GM10847 (cell line): ENCODE data around the gene DUSP7.

Experiments used
- POLR2A ChIP-seq: IDR thresholded peaks from 2 replicates; pipeline ENCODE4 v1.6.1; 2011; ENCODE audit not compliant: insufficient read length; ENCODE audit errors: extremely low read depth

The DUSP7 gene

GRCh38 chr3:52029053-52029452, 27.3 kb downstream of the DUSP7 start:
- TF ChIP-seq POLR2A = no peak

GRCh38 chr3:52028572-52028971, 27.8 kb downstream of the DUSP7 start:
- no peak for TF ChIP-seq POLR2A

DNA sequence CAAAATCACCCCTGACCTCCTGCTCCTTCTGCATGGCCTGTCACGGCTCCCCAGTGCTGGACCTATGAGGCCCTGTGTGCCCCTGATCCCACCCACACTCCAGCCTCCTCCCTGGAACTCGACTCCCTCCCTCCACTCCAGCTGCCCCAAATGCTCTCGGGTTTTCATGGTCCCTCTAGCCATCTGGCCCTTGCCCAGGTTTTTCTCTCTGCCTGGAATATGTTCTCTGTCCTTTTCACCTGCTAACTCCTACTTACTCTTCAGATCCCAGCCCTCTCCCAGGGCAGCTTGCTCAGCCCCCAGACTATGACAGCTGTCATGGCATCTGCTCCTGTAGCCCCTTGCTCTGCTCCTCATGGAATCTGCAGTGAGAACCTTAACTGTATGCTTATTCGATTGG, 30.3 kb downstream of the DUSP7 start:
- no peak for TF ChIP-seq POLR2A

GRCh38 chr3:52025453-52025852, 30.9 kb downstream of the DUSP7 start:
- no peak for TF ChIP-seq POLR2A

DNA sequence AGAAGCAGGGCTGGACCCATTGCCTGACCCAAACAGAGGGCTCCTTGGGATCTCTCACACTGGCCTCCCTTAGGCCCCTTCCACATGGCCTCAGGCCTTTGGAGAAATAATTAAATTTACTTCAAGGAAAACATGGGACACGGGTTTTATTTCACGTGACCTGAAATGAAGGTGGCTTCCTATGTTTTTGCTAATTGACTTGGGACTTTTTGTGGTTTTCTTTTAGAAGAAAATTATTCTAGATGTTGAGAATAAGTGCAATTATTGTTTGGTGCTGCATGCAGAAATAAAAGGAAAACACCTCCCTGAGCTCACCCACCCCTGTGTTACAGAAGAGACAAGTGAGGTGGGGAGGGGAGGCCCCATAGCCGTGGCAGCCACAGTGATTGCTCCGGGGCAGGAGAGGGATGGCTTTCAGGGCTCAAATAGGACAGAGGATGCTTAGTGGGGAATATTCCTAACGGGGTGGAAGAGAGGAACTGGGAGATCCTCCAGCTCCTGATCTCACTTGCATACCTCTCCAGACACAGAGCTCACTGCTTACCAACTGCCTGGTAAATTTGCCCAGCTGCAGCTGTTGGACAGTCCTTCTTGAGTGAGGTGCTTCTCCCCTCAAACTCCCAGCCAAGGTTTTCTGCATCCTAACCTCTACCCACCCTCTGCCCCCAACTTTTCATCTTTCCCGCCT, 31.5 kb downstream of the DUSP7 start:
- TF ChIP-seq POLR2A = no peak

DNA sequence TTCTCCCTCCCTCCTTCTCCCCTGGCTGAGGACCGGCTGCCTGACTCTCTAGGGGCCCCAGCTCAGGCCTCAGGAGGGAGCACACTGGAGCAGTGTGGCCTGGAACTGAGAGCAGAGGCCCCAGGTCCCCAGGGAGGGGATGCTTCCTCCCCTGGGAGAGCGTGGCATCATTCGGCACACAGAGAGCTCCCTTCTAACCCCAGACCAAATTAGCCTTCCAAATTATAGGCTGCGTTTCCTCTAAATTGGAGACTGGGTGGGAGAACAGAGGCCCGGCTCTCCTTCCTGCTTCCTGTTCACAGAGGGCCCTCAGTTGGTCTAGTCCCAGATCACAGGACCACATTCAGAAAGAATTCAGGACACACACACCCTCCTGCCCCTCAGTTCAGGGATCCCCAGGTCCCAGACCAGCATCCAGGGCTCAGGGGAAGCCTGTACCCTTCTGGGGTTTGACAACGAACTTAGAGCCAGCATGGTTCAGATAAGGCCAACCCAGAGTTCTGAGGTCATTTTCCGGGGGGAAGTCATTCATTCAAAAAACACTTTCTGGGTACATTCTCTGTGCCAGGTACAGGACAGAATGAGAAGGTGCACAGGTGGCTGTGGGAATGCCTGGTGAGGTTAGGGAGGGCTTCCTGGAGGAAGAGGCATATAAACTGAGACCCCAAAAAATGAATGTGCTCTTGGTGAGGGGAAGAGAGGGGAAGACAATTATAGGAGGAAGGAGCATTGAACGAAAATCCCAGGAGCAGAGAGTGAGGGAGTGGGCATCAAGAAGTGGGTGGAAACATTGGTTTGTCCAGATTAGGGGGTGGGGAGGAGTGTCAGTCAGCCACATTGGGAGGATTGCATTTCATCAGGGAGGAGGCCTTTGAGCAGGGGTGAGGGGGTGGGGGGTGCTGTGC, 32.3 kb downstream of the DUSP7 start:
- no peak for TF ChIP-seq POLR2A

GRCh38 chr3:52023101-52023770, 33.1 kb downstream of the DUSP7 start:
- no peak for TF ChIP-seq POLR2A

- TF ChIP-seq POLR2A = no peak
Measured at GRCh38 chr3:52022323-52023100, 33.9 kb downstream of the DUSP7 start.

DNA sequence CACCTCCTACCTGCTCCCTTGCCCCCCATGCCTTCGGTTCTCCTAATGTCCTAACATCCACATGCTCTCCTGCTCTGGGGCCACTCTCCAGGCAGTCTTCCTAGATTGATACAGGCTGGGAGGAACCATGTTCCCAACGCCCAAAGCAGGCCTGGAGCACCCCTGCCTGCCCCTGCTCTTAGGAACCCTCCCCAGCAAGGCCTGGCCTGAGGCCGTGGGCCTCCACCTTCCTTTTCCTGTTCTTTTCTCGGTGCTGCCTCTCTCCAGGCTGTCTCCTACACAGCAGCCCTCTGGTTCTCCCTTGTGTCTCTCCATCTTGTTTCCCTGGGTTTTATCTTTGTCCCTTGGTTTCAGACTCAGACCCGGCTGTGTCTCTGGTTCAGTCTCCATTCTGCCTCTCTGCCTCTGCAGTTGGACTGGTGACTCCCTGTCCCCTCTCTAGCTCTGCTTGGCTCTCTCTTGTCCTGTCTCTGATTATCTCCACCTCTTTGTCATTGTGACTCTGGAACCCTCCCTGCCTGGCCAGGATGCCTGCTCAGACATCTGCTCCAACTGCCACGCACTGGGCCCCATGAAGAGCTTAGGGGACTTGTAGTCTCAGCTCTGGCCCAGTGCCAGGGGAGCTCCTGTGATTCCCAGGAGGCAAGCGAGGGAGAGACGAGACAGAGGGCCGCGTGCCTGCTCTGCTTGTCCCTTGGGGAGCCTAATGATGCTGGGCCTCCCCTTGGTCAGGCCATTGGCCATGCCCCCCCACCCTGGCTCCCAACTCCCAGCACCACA, 34.7 kb downstream of the DUSP7 start:
- no peak for TF ChIP-seq POLR2A

DNA sequence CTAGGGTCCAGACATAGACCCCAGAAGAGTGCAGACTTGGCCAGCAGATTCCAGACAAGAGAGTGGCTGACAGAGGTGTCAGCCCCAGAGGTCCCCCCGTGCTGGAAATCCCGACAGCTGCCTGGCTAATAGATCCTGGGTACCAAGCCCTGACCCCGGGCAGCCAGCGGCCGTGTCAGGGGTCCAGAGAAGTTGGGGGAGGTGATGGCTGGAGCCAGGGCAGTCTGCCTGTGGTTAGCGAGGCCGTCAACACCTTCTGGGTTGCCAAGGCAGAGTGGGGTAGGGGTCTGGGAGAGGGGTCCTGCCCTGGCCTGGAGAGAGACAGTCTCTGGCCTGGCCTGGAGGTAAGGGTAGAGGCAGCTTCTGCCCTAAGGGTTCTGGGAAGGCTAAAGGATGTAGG, 35.6 kb downstream of the DUSP7 start:
- no peak for TF ChIP-seq POLR2A

GRCh38 chr3:52019352-52020080, 36.9 kb downstream of the DUSP7 start:
- TF ChIP-seq POLR2A = no peak

- TF ChIP-seq POLR2A = no peak
Measured at GRCh38 chr3:52018319-52019000, 37.9 kb downstream of the DUSP7 start.

DNA sequence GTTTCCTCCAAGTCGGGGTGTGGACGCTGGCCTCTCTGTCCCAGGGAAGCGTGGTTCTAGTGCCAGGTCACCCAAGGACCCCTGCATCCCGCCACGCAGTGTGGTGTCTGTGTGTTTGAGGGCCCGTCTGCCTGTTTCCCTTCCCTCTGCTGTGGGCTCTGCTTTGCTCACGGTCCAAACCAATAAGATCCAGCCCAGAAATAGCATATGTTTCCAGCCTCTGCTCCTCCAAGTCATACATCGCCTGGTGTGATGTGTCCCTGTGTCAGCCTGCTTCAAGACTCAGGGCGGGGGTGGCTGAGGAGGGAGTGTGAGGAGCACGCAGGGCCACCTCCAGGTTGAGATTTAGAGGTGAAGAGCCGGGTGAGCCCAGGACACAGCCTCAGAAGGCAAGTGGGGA, 38.8 kb downstream of the DUSP7 start:
- no peak for TF ChIP-seq POLR2A
